Peyer's patch (tissue), 4 donors: Measurements from ENCODE around the gene TCF19.

Experiments used
- POLR2A ChIP-seq, 2 donors: fragments of 450-650 bp; IDR thresholded peaks; one replicate each; pipeline ENCODE4 v1.5.1; 2017; ENCODE audit warnings: antibody characterized with exemption in 2 of 2, mild to moderate bottlenecking in 2 of 2, moderate library complexity in 2 of 2
- TF ChIP-seq, protein P1 (sequence below), 6 experiments: fragments of 450-650 bp in 4 of 6; fragments of 200-600 bp in 2 of 6; sonication (generic) in 1 of 6; IDR thresholded peaks; one replicate each; pipeline ENCODE4 v1.5.1; 2017 to 2019; ENCODE audit warnings: antibody characterized with exemption in 6 of 6, mild to moderate bottlenecking in 3 of 6, moderate library complexity in 1 of 6

DNA sequence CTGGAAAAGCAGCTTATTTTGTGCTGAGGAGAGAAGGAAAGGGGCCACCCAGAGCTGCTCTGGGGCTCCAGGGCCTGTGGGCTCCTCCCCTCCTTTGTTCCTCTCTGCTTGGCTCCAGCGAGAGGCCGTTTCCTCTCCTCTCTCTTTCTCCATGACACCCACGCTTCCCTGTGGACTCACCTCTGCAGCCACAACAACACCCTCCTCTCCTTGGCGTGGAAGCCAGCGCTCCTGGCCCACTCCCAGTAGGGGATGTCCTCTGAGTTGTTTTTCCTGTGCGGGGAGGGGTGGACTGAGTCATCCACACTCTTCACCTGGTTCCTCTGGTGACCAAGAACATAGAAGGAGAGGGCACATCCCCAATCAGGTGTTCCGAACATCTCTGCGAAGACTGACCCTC is 33.2 kb upstream of the TCF19 start:
- TF ChIP-seq, protein P1, sequence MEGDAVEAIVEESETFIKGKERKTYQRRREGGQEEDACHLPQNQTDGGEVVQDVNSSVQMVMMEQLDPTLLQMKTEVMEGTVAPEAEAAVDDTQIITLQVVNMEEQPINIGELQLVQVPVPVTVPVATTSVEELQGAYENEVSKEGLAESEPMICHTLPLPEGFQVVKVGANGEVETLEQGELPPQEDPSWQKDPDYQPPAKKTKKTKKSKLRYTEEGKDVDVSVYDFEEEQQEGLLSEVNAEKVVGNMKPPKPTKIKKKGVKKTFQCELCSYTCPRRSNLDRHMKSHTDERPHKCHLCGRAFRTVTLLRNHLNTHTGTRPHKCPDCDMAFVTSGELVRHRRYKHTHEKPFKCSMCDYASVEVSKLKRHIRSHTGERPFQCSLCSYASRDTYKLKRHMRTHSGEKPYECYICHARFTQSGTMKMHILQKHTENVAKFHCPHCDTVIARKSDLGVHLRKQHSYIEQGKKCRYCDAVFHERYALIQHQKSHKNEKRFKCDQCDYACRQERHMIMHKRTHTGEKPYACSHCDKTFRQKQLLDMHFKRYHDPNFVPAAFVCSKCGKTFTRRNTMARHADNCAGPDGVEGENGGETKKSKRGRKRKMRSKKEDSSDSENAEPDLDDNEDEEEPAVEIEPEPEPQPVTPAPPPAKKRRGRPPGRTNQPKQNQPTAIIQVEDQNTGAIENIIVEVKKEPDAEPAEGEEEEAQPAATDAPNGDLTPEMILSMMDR (IDR thresholded peaks at IDR 0.05), result no peak
- TF ChIP-seq POLR2A (IDR thresholded peaks at IDR 0.05), result no peak
